HCT116 (cell line): ENCODE data around the gene CYP24A1. TPM values are rescaled to one million over a fixed set of nuclear protein-coding genes. Genes with fewer than 3 reads are reported as not detected.

Experiments used
- ATAC-seq: fragments of 200-7000 bp; cut with Tn5 transposase; 2 replicates; pipeline ENCODE4 v1.9.1; 2020; ENCODE audit warnings: mild to moderate bottlenecking, moderate library complexity
- BruUV-seq: library from RNA; stranded (reverse); fragments of 400-500 nt; replicated peaks from 2 replicates; lab custom pipeline; 2021; lab: Mats Ljungman, UMichigan
- CTCF ChIA-PET: fragments of 300-600 bp; sonication (Branson Sonifier 250); formaldehyde crosslinking; loops from one replicate; lab custom pipeline; 2021; ENCODE audit warnings: antibody characterized with exemption; lab: Charles Lee
- POLR2A ChIA-PET: fragments of 300-600, 350-600 bp; sonication (Branson Sonifier 250); formaldehyde crosslinking; loops from one replicate; lab custom pipeline; 2021; ENCODE audit warnings: antibody characterized with exemption; lab: Charles Lee
- RAD21 ChIA-PET, 2 experiments: fragments of 300-600 bp; sonication (Branson Sonifier 250); formaldehyde crosslinking; loops; one replicate each; lab custom pipeline; 2023; ENCODE audit warnings: low total read pairs in 2 of 2; ENCODE audit not compliant: uncharacterized antibody in 2 of 2, unreplicated experiment in 2 of 2, low non-redundant PET in 1 of 2; lab: Charles Lee
- DNase-seq: peaks from one replicate; pipeline ENCODE4 v3.0.0-alpha.2; 2010; ENCODE audit warnings: low read depth, low spot score
- H2AFZ ChIP-seq: fragments of 200-600 bp; shearing (Covaris generic), sonication (generic); 2 replicates; pipeline ENCODE4 v1.6.1; 2017; ENCODE audit warnings: low read depth, mixed run types, mixed read lengths, antibody characterized with exemption, low read length; ENCODE audit not compliant: poor library complexity, severe bottlenecking
- H3K27ac ChIP-seq: 2 replicates; pipeline ENCODE4 v1.5.1; 2012; ENCODE audit warnings: low read depth, low read length
- H3K27me3 ChIP-seq: fragments of 200-600 bp; sonication (generic); 2 replicates; pipeline ENCODE4 v1.6.1; 2016; ENCODE audit warnings: mixed run types, low read length, mixed read lengths; ENCODE audit not compliant: insufficient read depth
- H3K36me3 ChIP-seq, 2 experiments: fragments of 200-500 bp in 1 of 2; fragments of 200-600 bp in 1 of 2; sonication (Bioruptor generic) in 1 of 2; sonication (generic) in 1 of 2; 2 replicates each; pipeline versions ENCODE4 v1.5.1 to v1.6.1; 2014 to 2016; ENCODE audit warnings: low read length in 2 of 2, inconsistent platforms in 1 of 2, mixed read lengths in 1 of 2, mixed run types in 1 of 2; ENCODE audit not compliant: insufficient read depth in 2 of 2, control insufficient read depth in 1 of 2
- H3K4me1 ChIP-seq, 2 experiments: fragments of 200-600 bp in 1 of 2; sonication (generic) in 1 of 2; 2 replicates each; pipeline versions ENCODE4 v1.5.1 to v1.6.1; 2012 to 2017; ENCODE audit warnings: low read length in 2 of 2, inconsistent platforms in 1 of 2, mild to moderate bottlenecking in 1 of 2, mixed read lengths in 1 of 2, mixed run types in 1 of 2, moderate library complexity in 1 of 2; ENCODE audit not compliant: insufficient read depth in 2 of 2, control insufficient read depth in 1 of 2
- H3K4me2 ChIP-seq: fragments of 200-600 bp; sonication (generic); 2 replicates; pipeline ENCODE4 v1.6.1; 2017; ENCODE audit warnings: mixed run types, low read length, mixed read lengths
- H3K4me3 ChIP-seq, 2 experiments: fragments of 200-600 bp in 1 of 2; sonication (generic) in 1 of 2; replicated peaks in 1 of 2; 2 replicates each; pipeline ENCODE4 v1.5.1; 2011 to 2016; ENCODE audit warnings: low read length in 2 of 2, control low read depth in 1 of 2, low read depth in 1 of 2, mild to moderate bottlenecking in 1 of 2, mixed read lengths in 1 of 2, mixed run types in 1 of 2
- H3K79me2 ChIP-seq: fragments of 200-600 bp; sonication (generic); 2 replicates; pipeline ENCODE4 v1.6.1; 2017; ENCODE audit warnings: mild to moderate bottlenecking, mixed run types, low read length, moderate library complexity, mixed read lengths; ENCODE audit not compliant: insufficient read depth
- H3K9ac ChIP-seq: fragments of 200-600 bp; sonication (generic); 2 replicates; pipeline ENCODE4 v1.6.1; 2016; ENCODE audit warnings: low read length, mixed read lengths
- H3K9me2 ChIP-seq: fragments of 200-600 bp; sonication (generic), shearing (Covaris generic); 2 replicates; pipeline ENCODE4 v1.6.1; 2017; ENCODE audit warnings: mixed run types, mild to moderate bottlenecking, moderate library complexity; ENCODE audit not compliant: insufficient read depth
- H3K9me3 ChIP-seq, 2 experiments: fragments of 200-500 bp in 1 of 2; fragments of 200-600 bp in 1 of 2; sonication (Bioruptor generic) in 1 of 2; sonication (generic) in 1 of 2; 2 replicates each; pipeline ENCODE4 v1.6.1; 2014 to 2017; ENCODE audit warnings: low read length in 2 of 2, mixed read lengths in 2 of 2, inconsistent platforms in 1 of 2, low read depth in 1 of 2, mild to moderate bottlenecking in 1 of 2, mixed run types in 1 of 2, moderate library complexity in 1 of 2; ENCODE audit not compliant: control insufficient read depth in 1 of 2, insufficient read depth in 1 of 2
- H4K20me1 ChIP-seq: fragments of 200-600 bp; sonication (generic), shearing (Covaris generic); 2 replicates; pipeline ENCODE4 v1.6.1; 2017; ENCODE audit warnings: mixed run types, mild to moderate bottlenecking, moderate library complexity; ENCODE audit not compliant: insufficient read depth
- CBX3 ChIP-seq: IDR thresholded peaks from 2 replicates; pipeline ENCODE4 v1.6.1; 2012; ENCODE audit warnings: low read depth
- CEBPB ChIP-seq: IDR thresholded peaks from 2 replicates; pipeline ENCODE4 v1.6.1; 2012; ENCODE audit warnings: low read depth
- CTCF ChIP-seq, 3 experiments: fragments of 200-600 bp in 1 of 3; sonication (generic) in 1 of 3; IDR thresholded peaks in 2 of 3; conservative IDR thresholded peaks in 1 of 3; 2 replicates each; pipeline ENCODE4 v1.5.1; 2012 to 2017; ENCODE audit warnings: low read depth in 2 of 3, low read length in 2 of 3, antibody characterized with exemption in 1 of 3, borderline replicate concordance in 1 of 3, control low read depth in 1 of 3, mild to moderate bottlenecking in 1 of 3, mixed read lengths in 1 of 3, mixed run types in 1 of 3, moderate library complexity in 1 of 3; ENCODE audit not compliant: insufficient read depth in 1 of 3
- EGR1 ChIP-seq: IDR thresholded peaks from 2 replicates; pipeline ENCODE4 v1.6.1; 2012; ENCODE audit warnings: low read depth
- ELF1 ChIP-seq: IDR thresholded peaks from 2 replicates; pipeline ENCODE4 v1.6.1; 2012; ENCODE audit warnings: low read depth, borderline replicate concordance
- EZH2 ChIP-seq: fragments of 200-600 bp; sonication (generic); IDR thresholded peaks from 2 replicates; pipeline ENCODE4 v1.6.1; 2017; ENCODE audit warnings: antibody characterized with exemption, mixed run types
- EZH2phosphoT487 ChIP-seq: fragments of 200-600 bp; IDR thresholded peaks from 2 replicates; pipeline ENCODE4 v1.6.1; 2018; ENCODE audit warnings: antibody characterized with exemption, borderline replicate concordance
- JUND ChIP-seq: IDR thresholded peaks from 2 replicates; pipeline ENCODE4 v1.6.1; 2012
- MAX ChIP-seq: IDR thresholded peaks from 2 replicates; pipeline ENCODE4 v1.6.1; 2012
- POLR2A ChIP-seq: IDR thresholded peaks from 2 replicates; pipeline ENCODE4 v1.7.0; 2011; ENCODE audit warnings: borderline replicate concordance; ENCODE audit not compliant: insufficient read depth, insufficient read length; ENCODE audit errors: extremely low read depth
- RAD21 ChIP-seq: IDR thresholded peaks from 2 replicates; pipeline ENCODE4 v1.6.1; 2012; ENCODE audit warnings: low read depth, mild to moderate bottlenecking
- REST ChIP-seq: IDR thresholded peaks from 2 replicates; pipeline ENCODE4 v1.6.1; 2012; ENCODE audit warnings: low read depth
- SIN3A ChIP-seq: IDR thresholded peaks from 2 replicates; pipeline ENCODE4 v1.6.1; 2012; ENCODE audit warnings: low read depth
- SP1 ChIP-seq: IDR thresholded peaks from 2 replicates; pipeline ENCODE4 v1.6.1; 2012; ENCODE audit warnings: low read depth
- SRF ChIP-seq: IDR thresholded peaks from 2 replicates; pipeline ENCODE4 v1.6.1; 2012; ENCODE audit warnings: low read depth
- TCF7L2 ChIP-seq: IDR thresholded peaks from 2 replicates; pipeline ENCODE4 v1.7.0; 2011; ENCODE audit warnings: borderline replicate concordance, inconsistent platforms; ENCODE audit not compliant: insufficient read depth, insufficient read length; ENCODE audit errors: extremely low read depth
- ZFX ChIP-seq: fragments of 450-650 bp; IDR thresholded peaks from 2 replicates; pipeline ENCODE4 v1.6.1; 2017
- ZNF274 ChIP-seq: fragments of 200-500 bp; sonication (Bioruptor generic); IDR thresholded peaks from 2 replicates; pipeline ENCODE4 v1.6.1; 2014; ENCODE audit warnings: mild to moderate bottlenecking, low read depth, low read length, inconsistent platforms
- intact Hi-C: fragments of 100-400 bp; cut with micrococcal nuclease; formaldehyde crosslinking; loops from 2 replicates; pipeline ENCODE4 v1.10.0; 2022
- total RNA-seq: library from RNA; stranded (reverse); gene quantifications from one replicate; pipeline ENCODE4 v1.2.1, GENCODE V29; 2021; ENCODE audit not compliant: unreplicated experiment

The CYP24A1 gene
- total RNA-seq, 1 experiment from 2014 or later, result 267 TPM

- no peak for TF ChIP-seq REST
- TF ChIP-seq SRF, result no peak
- no peak for TF ChIP-seq TCF7L2
- TF ChIP-seq, all 23 proteins: peak for 0
Observed at GRCh38 chr20:54193817-54194216, 20.0 kb upstream of the CYP24A1 start (continued).

- no peak overlapping the region for H3K27ac ChIP-seq
- CTCF ChIA-PET, result no interaction called here
- TF ChIP-seq TCF7L2 (no peak), CBX3 (no peak), RAD21 (no peak), EZH2phosphoT487 (no peak), SP1 (no peak), JUND (no peak), SIN3A (no peak), POLR2A (no peak), ZFX (no peak), EGR1 (no peak), EZH2 (no peak), MAX (no peak), SRF (no peak), CTCF (IDR thresholded peaks at IDR 0.05 in 2 of 3, conservative IDR thresholded peaks at IDR 0.05 in 1 of 3; ENCODE audit: borderline replicate concordance in 1 of 3, insufficient read depth in 1 of 3, low read depth in 2 of 3, low read length in 2 of 3) (no peak), CEBPB (no peak), ZNF274 (no peak), REST (no peak), ELF1 (no peak)
Observed at GRCh38 chr20:54190217-54190616, 16.4 kb upstream of the CYP24A1 start.

More at GRCh38 chr20:54190217-54190616, 16.4 kb upstream of the CYP24A1 start:
- Histone ChIP-seq H3K79me2 (no peaks in the 10 kb centered on the region), H3K4me2 (no peak overlapping the region), H3K27me3 (no peaks in the 10 kb centered on the region), H4K20me1 (no peaks in the 10 kb centered on the region), H2AFZ (no peak overlapping the region), H3K9ac (no peak overlapping the region), H3K9me3 (no peaks in the 10 kb centered on the region), H3K36me3 (no peaks in the 10 kb centered on the region), H3K9me2 (no peaks in the 10 kb centered on the region), H3K4me1 (peaks cover 8 to 34% of the 10 kb centered on the region in 2 experiments), H3K4me3 (no peak overlapping the region)
- intact Hi-C loops, result no loop called here
- POLR2A ChIA-PET, result no interaction called here
- BruUV-seq, result no TSS peak
- RAD21 ChIA-PET, result no interaction called here
- ATAC-seq (no peak), DNase-seq (no peak)
